IPS-18c (cell line): ENCODE data around the gene RNGTT.

Source experiments
- H3K4me3 ChIP-seq: 2 replicates; pipeline ENCODE4 v1.7.0; 2013; ENCODE audit warnings: low read depth, mild to moderate bottlenecking, low read length, moderate library complexity; ENCODE audit not compliant: insufficient read depth
- H3K9me3 ChIP-seq: one replicate; pipeline ENCODE4 v1.6.1; 2013; ENCODE audit warnings: mild to moderate bottlenecking, low read length, moderate library complexity; ENCODE audit not compliant: control insufficient read depth, insufficient read depth

RNGTT gene

DNA sequence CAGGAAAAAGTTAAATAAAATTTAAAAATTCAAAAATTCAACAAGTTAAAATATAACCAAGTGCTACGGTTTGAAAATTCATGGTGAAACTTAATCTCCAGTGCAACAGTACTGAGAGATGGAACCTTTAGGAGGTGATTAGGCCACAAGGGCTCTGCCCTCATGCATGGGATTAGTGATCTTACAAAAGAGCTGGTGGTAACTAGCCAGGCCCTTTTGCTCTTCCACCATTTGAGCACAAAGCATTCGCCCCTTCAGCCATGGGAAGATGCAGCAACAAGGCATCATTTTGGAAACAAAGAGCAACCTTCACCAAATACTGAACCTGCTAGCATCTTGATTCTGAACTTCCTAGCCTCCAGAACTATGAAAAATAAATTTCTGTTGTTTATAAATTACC lies 80.9 kb downstream of the RNGTT start:
- Histone ChIP-seq H3K4me3 (no peak overlapping the region), H3K9me3 (no peaks in the 10 kb centered on the region)

DNA sequence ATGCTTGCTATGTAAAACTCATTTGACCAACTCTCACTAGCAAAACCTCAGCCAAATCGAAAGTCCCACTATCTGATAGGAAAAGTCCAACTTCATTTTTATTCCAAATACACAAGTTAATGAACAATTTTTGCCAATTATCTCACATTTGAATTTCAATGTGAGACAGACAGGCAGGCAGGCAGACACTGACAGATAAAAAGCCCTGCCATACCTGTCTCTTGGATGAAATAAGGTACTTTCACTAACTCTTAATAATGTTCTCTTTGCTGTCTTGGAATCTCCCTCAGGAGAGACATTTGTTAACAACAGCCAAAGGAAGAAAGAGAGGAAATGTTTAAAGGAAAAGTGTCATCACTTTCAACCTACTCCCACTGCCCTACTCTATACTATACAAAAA lies 82.0 kb downstream of the RNGTT start:
- Histone ChIP-seq H3K4me3 (no peak overlapping the region), H3K9me3 (no peaks in the 10 kb centered on the region)

DNA sequence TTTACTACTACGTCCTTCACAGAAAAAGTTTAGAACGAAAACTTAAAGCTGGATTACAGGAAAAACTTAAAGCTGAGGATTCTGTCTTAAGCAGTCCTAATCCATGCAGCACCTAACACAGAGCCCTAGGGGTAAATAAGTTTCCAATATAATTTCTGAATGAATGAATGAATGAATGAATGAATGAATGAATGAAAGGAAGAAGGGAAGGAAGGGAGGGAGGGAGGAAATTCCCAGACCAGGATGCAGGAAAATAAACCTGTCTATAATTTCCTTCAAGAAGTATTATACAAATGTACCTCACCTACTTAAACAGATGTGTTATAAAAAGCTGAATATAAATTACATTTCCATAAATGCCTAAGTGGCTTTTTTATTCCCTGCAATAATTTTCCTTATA lies 83.4 kb downstream of the RNGTT start:
- no peak overlapping the region for H3K4me3 ChIP-seq
- no peaks in the 10 kb centered on the region for H3K9me3 ChIP-seq

DNA sequence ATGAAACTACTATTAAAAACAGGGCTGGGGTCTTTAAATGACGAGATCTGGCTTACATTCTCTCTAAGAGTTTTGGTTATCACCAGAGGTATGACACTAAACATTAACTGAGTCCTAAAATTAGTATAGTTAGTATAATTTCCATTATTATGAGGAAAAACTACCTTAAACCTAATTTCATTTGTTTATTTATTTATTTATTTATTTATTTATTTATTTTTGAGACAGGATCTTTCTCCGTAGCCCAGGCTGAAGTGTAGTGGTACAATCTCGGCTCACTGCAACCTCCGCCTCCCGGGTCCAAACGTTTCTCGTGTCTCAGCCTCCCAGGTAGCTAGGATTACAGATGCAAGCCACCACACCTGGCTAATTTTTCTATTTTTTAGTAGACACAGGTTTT lies 85.5 kb downstream of the RNGTT start:
- Histone ChIP-seq H3K9me3 (no peaks in the 10 kb centered on the region), H3K4me3 (no peak overlapping the region)

DNA sequence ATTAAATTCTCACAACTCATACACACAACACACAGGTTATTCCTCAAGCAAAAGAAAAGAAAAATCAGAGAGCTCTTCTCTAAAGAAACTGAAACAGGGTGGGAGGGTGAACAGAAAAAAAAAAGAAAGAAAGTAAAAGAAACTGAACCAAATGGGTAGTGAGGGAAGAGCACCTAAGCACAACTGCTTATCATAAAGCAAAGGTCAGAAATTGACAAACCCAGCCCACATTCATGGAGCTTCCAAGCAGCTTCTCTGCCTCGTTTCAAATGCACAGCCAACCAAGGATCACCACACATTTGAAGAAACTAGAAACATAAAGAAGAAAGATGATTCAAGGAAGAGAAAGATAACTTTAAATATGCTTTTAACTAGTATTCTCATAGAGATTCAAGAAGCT lies 90.5 kb downstream of the RNGTT start:
- H3K9me3 ChIP-seq, result no peaks in the 10 kb centered on the region

DNA sequence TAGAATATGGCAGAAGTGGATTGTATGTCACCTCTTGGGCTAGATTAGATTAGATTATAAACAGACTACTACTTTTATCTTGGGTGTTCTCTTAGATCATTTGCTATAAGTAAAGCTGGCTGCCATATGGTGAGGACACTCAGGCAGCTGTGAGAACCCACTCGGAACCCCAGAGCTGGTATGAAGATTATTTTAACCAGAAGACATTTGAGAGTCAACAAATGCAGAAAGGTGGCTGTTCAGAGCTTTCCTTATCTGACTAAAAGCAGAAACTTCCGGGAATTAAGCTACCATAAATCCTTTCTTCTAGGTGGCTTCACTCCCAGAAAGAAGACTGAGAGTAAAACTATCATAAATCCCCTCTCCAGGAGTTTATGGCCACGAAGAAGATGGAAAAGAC lies 91.9 kb downstream of the RNGTT start:
- H3K4me3 ChIP-seq, result no peak overlapping the region
- H3K9me3 ChIP-seq, result no peaks in the 10 kb centered on the region

More for the DNA sequence above, 90.5 kb downstream of the RNGTT start:
- H3K4me3 ChIP-seq, result no peak overlapping the region

DNA sequence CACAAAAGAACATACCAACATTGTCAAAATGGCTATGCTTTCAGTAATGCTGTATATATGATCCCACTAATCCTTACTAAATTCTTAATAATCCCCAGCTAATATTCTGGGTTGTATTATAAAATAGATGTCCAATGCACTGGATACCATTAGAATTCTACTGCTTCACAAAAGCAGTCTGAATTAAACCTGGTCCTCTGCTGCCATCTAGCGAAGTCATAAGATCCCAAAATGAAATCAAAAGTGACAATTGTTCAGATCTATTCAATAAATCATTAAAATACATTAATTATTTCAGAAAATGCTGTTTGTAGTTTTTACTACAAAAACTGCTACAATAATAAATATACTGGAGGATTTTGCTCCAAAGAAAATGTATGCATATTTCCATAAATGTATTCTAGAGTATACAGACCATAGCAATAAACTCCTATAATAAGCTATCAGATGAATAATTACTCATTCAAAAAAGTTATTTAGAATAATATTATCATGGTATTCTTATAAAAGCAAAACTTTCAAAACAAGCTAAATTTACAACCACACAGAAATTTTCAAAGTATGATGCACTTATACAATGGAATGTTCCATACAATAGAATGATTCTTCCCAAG lies 92.6 kb downstream of the RNGTT start:
- Histone ChIP-seq H3K4me3 (no peak overlapping the region), H3K9me3 (no peaks in the 10 kb centered on the region)

DNA sequence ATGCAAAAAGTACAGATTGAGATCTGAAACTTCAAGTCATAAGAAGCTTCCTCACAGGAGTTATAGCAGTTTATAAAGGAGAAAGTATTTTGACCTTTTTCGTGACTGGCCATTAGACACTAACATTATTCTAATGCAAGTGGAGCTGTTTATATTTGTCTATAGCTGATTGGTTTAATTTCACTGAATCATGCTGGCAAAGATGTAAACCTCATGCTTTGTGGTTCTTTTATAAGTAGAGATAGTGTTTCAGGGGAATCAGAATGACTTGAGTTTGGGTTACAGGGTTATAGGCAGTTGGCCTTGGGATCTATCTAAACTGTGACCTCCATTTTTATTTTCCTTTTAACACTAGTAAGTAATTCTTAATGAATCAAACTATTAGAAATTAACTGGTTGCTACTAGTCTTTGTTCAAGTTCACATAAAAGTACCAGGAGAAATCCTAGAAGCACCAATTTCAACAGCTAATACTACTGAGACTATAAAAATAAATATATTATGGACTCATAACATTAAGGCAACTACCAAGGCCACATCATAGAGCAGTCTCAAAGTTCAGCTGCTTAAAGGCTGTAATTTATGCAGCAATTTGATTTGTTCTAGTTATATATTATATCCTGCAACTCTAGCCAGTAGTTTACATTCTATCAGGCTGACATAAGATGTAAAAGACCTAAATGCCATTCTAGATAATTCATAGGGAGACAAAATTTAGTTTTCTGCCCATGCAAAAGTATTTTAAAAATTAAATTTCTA lies 94.0 kb downstream of the RNGTT start:
- H3K9me3 ChIP-seq, result no peaks in the 10 kb centered on the region
- H3K4me3 ChIP-seq, result no peak overlapping the region

DNA sequence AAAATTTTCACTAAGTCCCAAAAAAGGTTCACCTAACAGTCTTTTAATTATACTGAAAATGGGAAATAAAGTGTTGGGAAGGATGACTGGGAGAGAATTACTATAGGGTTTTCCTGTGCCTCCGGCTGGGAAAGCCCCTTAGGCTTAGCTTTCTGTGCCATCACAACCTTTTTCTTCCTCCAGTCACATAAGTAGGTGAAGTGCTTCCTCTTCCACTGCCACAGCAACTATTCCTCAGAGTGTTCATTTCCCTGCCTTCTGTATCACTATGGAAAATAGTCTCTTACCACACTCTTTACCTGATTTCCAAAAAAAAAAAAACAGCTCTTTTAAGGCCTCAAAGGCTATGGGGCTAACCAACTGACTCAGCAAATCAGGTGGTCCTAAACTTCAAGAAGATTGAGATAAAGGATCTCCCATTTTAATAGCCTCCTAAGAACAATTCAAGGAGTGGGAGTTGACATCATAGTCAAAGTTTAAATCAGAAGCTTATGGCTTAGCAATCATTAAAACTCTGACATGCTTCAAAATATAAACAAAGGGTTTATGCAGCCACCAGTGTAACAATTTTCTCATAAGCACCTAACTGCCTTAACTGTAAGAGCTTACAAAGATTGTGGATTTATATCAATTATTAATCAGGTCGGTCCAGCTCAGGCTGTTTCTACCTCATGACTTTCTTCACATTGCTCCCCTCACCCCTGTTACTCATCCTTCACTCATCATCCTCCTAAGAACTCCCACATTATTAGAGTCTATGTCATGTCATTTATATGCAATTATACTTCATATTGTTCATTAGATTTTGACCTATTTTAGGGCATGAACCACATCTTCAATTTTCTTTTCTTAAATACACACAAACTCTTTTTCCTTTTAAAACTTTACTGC lies 95.3 kb downstream of the RNGTT start:
- Histone ChIP-seq H3K4me3 (no peak overlapping the region), H3K9me3 (no peaks in the 10 kb centered on the region)

DNA sequence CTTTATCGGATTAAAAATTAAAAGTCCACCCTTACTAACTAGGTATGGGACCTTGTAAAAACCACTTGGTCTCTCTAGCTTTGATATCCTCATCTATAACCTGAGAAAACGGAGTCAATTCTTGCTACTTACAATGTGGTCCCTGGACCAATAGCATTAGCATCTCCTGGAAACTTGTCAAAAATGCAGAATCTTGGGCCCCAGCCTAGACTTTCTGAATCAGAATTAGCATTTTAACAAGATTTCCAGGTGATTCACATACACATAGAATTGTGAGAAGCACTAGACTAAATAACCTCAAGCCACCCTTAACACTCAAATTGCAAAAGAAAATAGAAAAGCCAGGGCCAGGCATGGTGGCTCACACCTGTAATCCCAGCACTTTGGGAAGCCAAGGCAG lies 96.6 kb downstream of the RNGTT start:
- H3K4me3 ChIP-seq, result no peak overlapping the region
- H3K9me3 ChIP-seq, result no peaks in the 10 kb centered on the region

DNA sequence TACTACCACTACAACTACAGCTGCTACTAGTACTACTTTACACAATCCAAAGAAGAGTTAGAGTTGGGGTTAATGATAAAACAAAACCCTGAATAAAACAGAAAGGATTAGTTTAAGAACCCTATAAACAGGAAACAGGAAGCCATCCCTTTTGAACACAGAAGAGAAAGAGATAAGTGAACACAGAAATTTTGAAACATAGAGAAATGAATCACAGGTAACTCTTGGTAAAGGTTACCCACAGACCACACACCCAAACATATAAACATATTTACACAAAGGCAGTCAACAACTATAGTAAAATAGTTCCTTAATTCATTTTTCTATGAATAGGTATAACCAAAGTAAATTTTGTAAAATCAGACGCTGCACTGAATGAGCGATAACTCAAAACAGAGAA lies 98.1 kb downstream of the RNGTT start:
- no peak overlapping the region for H3K4me3 ChIP-seq
- no peaks in the 10 kb centered on the region for H3K9me3 ChIP-seq

DNA sequence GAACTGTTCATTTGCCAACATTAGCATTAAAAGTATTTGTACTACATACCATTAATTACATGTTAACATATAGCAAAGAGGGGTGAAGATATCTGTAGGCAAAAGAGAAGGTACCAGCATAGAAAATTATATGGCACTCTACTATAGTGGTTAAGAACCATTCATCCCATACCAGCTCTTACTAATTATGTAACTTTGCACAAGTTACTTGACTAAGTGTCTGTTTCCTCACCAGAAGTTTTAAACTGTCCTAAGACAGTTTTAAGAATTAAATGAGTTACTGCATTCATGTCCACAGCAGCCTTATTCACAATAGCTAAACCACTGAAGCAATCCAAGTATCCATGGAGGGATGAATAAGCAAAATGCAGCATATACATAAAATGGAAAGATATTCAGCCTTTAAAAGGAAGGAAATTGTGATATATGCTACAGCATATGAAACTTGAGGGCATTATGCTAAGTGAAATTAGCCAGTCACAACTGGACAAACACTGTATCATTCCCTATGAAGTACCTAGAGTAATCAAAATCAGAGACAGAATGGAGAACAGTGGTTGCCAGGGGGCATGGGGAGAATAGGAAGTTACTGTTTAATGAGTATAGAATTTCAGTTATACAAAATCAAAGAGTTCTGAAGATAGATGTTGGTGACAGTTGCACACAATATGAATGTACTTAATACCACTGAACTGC lies 98.9 kb downstream of the RNGTT start:
- no peaks in the 10 kb centered on the region for H3K9me3 ChIP-seq
- H3K4me3 ChIP-seq, result no peak overlapping the region

DNA sequence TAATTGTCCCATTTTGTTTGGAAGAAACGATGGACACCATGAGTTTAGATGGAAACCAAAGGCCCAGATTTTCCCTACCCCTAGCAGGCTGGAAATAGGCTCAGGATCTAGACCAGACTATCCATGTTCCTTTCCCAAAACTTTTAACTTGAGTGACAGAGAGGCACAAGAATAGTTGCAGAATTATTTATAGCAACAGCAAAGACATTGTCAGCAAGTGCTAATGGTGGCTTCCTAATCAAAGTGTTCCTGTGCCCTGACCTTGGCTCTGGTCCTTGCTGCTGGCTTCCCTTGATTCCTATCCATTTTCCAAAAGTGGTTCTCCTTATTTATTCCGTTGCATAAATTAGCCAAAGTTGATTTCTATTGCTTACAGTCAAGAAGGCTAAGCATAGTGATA lies 103.1 kb downstream of the RNGTT start:
- Histone ChIP-seq H3K4me3 (no peak overlapping the region), H3K9me3 (no peaks in the 10 kb centered on the region)

DNA sequence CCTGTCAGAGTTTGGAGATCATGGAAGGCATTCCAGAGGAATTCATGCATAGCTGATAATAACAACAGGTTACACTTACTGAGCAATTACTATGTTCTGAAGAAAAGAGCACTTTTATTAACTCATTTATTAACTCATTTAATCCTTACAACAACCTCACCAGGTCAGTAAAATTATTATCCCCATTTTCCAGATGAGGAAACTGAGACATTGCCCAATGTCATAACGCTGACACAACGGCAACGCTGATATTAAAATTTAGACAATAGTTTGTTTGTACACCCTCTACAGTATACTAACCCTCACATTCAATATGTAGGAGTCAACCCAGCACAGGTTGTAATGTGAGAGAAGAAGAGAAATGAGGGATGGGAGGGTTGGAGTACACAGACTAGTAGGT lies 105.0 kb downstream of the RNGTT start:
- Histone ChIP-seq H3K4me3 (no peak overlapping the region), H3K9me3 (no peaks in the 10 kb centered on the region)

DNA sequence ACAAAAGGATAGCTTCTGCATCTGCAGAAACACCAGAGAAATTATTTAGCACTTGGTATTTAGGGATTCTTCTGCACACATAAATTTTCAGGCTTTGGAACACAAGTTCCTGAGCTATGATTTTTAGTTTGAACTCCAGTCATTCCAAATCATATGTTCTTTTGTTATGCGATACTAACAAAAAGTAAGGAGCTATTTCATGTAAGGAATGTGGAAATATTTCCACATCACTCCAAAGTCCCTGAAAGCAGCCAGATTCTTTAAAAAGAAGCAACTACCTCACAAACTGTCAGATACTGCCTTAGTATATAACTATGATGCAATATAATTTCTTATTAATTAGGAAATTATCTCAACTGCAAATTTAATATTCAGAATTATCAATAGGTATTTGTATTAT lies 106.9 kb downstream of the RNGTT start:
- no peak overlapping the region for H3K4me3 ChIP-seq
- H3K9me3 ChIP-seq, result no peaks in the 10 kb centered on the region

DNA sequence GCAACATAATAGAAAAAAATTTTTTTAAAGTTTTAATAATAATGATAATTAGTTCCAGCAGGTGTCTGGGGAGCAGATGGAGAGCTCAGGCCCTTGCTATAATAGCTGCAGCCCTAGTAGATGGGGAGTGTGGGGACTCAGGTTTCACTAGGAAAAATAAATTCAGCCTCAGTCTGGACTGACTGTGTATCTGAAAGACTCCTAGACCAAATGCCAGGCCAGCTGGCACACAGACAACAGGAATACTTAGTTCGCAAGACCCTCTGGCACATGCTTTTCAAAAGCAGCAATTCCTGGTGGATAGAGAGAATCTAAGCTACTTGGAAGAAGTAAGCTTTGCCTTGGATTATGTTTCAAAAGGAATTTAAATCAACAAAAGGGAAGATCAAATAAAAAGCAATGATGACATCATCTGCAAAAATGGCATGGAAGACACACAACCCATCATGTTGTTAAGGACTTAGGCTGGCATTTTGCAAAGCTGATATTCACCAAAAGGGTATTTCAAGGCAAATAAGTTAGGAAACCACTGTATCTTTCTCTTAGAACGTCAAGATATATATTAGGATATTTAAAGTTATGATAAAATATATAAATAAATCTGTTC lies 107.8 kb downstream of the RNGTT start:
- H3K9me3 ChIP-seq, result no peaks in the 10 kb centered on the region
- H3K4me3 ChIP-seq, result no peak overlapping the region

DNA sequence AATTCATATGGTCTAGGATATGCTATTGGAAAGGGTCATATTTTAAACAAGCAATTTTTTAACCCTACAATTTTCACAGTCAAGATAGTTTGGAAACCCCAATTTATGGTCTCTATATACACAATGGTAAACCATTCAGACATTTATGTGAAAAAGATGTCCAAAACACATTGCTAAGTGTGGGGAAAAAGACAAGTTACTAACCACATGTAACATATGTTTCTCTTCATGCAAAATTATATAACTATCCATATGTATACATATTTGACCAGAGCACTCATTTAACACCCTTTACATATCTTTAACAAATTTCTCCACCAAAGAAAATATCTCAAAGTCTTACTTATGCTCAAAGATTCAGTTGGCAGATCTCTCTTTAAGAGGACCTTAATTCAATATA lies 110.6 kb downstream of the RNGTT start:
- H3K9me3 ChIP-seq, result no peaks in the 10 kb centered on the region
- no peak overlapping the region for H3K4me3 ChIP-seq
